Measurements from ENCODE around the gene RETN. TPM values are rescaled to one million over a fixed set of nuclear protein-coding genes. Genes with fewer than 3 reads are reported as not detected.
A peak's percentile ranks its signal among the peaks of the same experiment; 100 is the strongest.

RETN gene
- polyA plus RNA-seq, 3 donors, result 42.1 to 119 (median 60.0) TPM

GRCh38 chr19:7641290-7642276 lies 27.3 kb upstream of the RETN start:
- peaks cover 65 to 80% of the 10 kb centered on the region in 2 donors for H3K4me1 ChIP-seq (ENCODE audit: control insufficient read depth in 1 of 2, insufficient read depth in 2 of 2, low read length in 2 of 2)
- peaks cover 47 to 67% of the 10 kb centered on the region in 2 donors for H3K36me3 ChIP-seq (replicated peaks in 1 of 2; ENCODE audit: control insufficient read depth in 1 of 2, insufficient read depth in 2 of 2, low read length in 2 of 2)
- intact Hi-C loops (cut with micrococcal nuclease), result no loop called here
- H3K36me3 Mint-ChIP-seq, result peaks cover 48 to 75% of the 10 kb centered on the region in 2 donors
- no peak for DNase-seq
- no peak overlapping the region for H3K9ac ChIP-seq (ENCODE audit: insufficient read depth, low read length, poor library complexity, severe bottlenecking)
- peaks cover 76% of the 10 kb centered on the region for H4K20me1 ChIP-seq (ENCODE audit: insufficient read depth, low read length)
- 91% methylated on average over 26 of the region's 43 CpGs for WGBS (ENCODE audit: insufficient coverage)
- H2AFZ ChIP-seq (ENCODE audit: insufficient read depth, low read depth, low read length, poor library complexity, severe bottlenecking), result no peak overlapping the region
- H3K79me2 ChIP-seq (ENCODE audit: insufficient read depth, low read length), result peaks cover 90% of the 10 kb centered on the region
- peaks cover 0 to 2% (median 0%) of the 10 kb centered on the region in 7 donors for H3K9me3 Mint-ChIP-seq
- H3K27me3 ChIP-seq (ENCODE audit: control insufficient read depth in 2 of 2, insufficient read depth in 2 of 2, low read length in 2 of 2), result no peaks in the 10 kb centered on the region
- peaks cover 0 to 1% (median 0%) of the 10 kb centered on the region in 3 donors for H3K27me3 Mint-ChIP-seq (ENCODE audit: low read depth in 3 of 3)
- no peak overlapping the region for H3K27ac ChIP-seq (ENCODE audit: low read depth in 1 of 2, low read length in 2 of 2)
- peaks cover 67% of the 10 kb centered on the region for H3K4me1 Mint-ChIP-seq
- TF ChIP-seq CTCF (IDR thresholded peaks at IDR 0.05), result no peak
- H3K4me2 ChIP-seq (replicated peaks; ENCODE audit: extremely low read depth, low read length, poor library complexity, severe bottlenecking), result no peak overlapping the region
- H3K4me3 Mint-ChIP-seq, result no peak overlapping the region
- H3K4me3 ChIP-seq (replicated peaks in 1 of 3; ENCODE audit: low read depth in 2 of 3, low read length in 3 of 3), result no peak overlapping the region
- peak overlapping the region in 2 of 7 donors; percentile 35 to 74 for H3K27ac Mint-ChIP-seq
- H3K9me3 ChIP-seq (replicated peaks in 1 of 2; ENCODE audit: control insufficient read depth in 1 of 2, insufficient read depth in 1 of 2, low read length in 2 of 2), result no peaks in the 10 kb centered on the region

- intact Hi-C loops (cut with micrococcal nuclease), result no loop called here
- no peak overlapping the region for H3K4me3 Mint-ChIP-seq
- 98% methylated on average over 24 of the region's 27 CpGs for WGBS (ENCODE audit: insufficient coverage)
- Histone ChIP-seq H3K27me3 (ENCODE audit: control insufficient read depth in 2 of 2, insufficient read depth in 2 of 2, low read length in 2 of 2) (no peaks in the 10 kb centered on the region), H3K4me2 (replicated peaks; ENCODE audit: extremely low read depth, low read length, poor library complexity, severe bottlenecking) (no peak overlapping the region), H3K4me1 (ENCODE audit: control insufficient read depth in 1 of 2, insufficient read depth in 2 of 2, low read length in 2 of 2) (peaks cover 70 to 85% of the 10 kb centered on the region in 2 donors), H3K27ac (ENCODE audit: low read depth in 1 of 2, low read length in 2 of 2) (peak overlapping the region in 1 of 2 donors; percentile 87), H3K9me3 (replicated peaks in 1 of 2; ENCODE audit: control insufficient read depth in 1 of 2, insufficient read depth in 1 of 2, low read length in 2 of 2) (no peaks in the 10 kb centered on the region), H2AFZ (ENCODE audit: insufficient read depth, low read depth, low read length, poor library complexity, severe bottlenecking) (no peak overlapping the region), H3K9ac (ENCODE audit: insufficient read depth, low read length, poor library complexity, severe bottlenecking) (no peak overlapping the region), H3K79me2 (ENCODE audit: insufficient read depth, low read length) (peaks cover 90% of the 10 kb centered on the region), H3K36me3 (replicated peaks in 1 of 2; ENCODE audit: control insufficient read depth in 1 of 2, insufficient read depth in 2 of 2, low read length in 2 of 2) (peaks cover 55 to 75% of the 10 kb centered on the region in 2 donors), H4K20me1 (ENCODE audit: insufficient read depth, low read length) (peaks cover 76% of the 10 kb centered on the region), H3K4me3 (replicated peaks in 1 of 3; ENCODE audit: low read depth in 2 of 3, low read length in 3 of 3) (no peak overlapping the region)
- no peak for DNase-seq
- peak overlapping the region in 5 of 7 donors; percentile 35 to 81 (median 58) for H3K27ac Mint-ChIP-seq
- peaks cover 49 to 82% of the 10 kb centered on the region in 2 donors for H3K36me3 Mint-ChIP-seq
- H3K9me3 Mint-ChIP-seq, result peaks cover 0 to 2% (median 0%) of the 10 kb centered on the region in 7 donors
- H3K4me1 Mint-ChIP-seq, result peaks cover 67% of the 10 kb centered on the region
- TF ChIP-seq CTCF (IDR thresholded peaks at IDR 0.05), result no peak
- H3K27me3 Mint-ChIP-seq (ENCODE audit: low read depth in 3 of 3), result peaks cover 0 to 1% (median 0%) of the 10 kb centered on the region in 3 donors
Measured at GRCh38 chr19:7642295-7643030, 26.4 kb upstream of the RETN start.
